Measurements from ENCODE around the gene PER2. TPM values are rescaled to one million over a fixed set of nuclear protein-coding genes. Genes with fewer than 3 reads are reported as not detected.
A peak's percentile ranks its signal among the peaks of the same experiment; 100 is the strongest.

The PER2 gene
- total RNA-seq, 2 experiments from 2014 or later = 17.4 to 17.6 TPM

- no peak for TF ChIP-seq CTCF (IDR thresholded peaks at IDR 0.05)
- H3K4me1 Mint-ChIP-seq (ENCODE audit: low read depth) = no peaks in the 10 kb centered on the region
- intact Hi-C loops (cut with micrococcal nuclease) = no loop called here
- no peak overlapping the region for H3K4me3 Mint-ChIP-seq
- DNase-seq (no peak), ATAC-seq (no peak)
- H3K27me3 Mint-ChIP-seq = no peaks in the 10 kb centered on the region
- no peak overlapping the region for H3K27ac Mint-ChIP-seq
- H3K9me3 Mint-ChIP-seq = no peaks in the 10 kb centered on the region
- H3K36me3 Mint-ChIP-seq (ENCODE audit: low read depth) = peaks cover 12% of the 10 kb centered on the region
- POLR2A ChIA-PET = no interaction called here
- CTCF ChIA-PET = no interaction called here
These were observed 29.1 kb downstream of the PER2 start for GRCh38 chr2:238259061-238260020.

DNA sequence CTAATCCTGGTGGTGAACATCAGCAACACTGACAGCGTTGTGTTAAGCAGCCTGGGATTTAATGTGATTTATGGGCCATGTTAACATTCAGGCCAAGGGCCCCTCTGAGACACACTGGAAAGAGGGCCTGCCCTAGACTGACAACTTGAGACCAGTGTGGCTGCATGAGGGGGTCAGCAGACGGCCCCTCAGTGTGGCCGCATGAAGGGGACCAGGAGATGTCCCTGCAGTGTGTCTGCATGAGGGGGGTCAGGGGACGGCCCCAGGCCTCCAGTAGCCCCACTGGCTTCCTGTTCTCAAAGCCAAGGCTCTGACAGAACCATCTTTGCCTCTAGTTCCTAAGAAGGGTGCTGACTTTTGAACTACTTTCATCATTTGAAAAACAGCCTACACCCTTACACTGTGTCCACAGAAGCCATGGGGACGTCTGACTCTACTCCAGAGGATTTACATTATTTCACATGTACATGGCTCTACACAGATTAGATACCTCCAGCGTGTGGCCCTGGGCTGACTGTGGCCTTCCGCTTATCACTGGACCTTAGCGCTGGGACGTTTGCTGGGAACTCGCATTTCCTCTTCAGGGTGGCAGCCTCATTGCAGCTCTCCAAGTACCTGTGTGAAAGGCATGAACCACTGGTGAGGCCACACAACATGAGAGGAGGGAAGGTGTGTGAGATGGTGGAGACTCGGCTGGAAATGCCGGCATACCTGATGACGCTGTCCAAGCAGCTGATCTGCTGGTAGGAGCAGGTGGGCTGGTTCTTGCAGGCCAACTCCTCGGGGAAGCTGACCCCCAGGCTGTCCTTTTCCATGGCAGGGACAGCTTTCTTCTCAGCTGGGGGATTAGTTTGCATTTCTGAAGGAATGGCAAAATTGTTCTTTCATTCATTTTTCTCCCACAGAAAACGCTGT, 30.4 kb downstream of the PER2 start:
- intact Hi-C loops (cut with micrococcal nuclease) = no loop called here
- H3K9me3 Mint-ChIP-seq = no peaks in the 10 kb centered on the region
- POLR2A ChIA-PET = no interaction called here
- no peak for TF ChIP-seq CTCF (IDR thresholded peaks at IDR 0.05)
- peaks cover 9% of the 10 kb centered on the region for H3K36me3 Mint-ChIP-seq (ENCODE audit: low read depth)
- no peaks in the 10 kb centered on the region for H3K4me1 Mint-ChIP-seq (ENCODE audit: low read depth)
- no peak for ATAC-seq
- no peak for DNase-seq
- H3K27me3 Mint-ChIP-seq = no peaks in the 10 kb centered on the region
- H3K27ac Mint-ChIP-seq = no peak overlapping the region
- no peak overlapping the region for H3K4me3 Mint-ChIP-seq
- CTCF ChIA-PET = interaction anchor here (1.3 kb wide), 1 partner anchor 27 kb away, joined by 3 read pairs; no protein-coding TSS in a partner anchor

DNA sequence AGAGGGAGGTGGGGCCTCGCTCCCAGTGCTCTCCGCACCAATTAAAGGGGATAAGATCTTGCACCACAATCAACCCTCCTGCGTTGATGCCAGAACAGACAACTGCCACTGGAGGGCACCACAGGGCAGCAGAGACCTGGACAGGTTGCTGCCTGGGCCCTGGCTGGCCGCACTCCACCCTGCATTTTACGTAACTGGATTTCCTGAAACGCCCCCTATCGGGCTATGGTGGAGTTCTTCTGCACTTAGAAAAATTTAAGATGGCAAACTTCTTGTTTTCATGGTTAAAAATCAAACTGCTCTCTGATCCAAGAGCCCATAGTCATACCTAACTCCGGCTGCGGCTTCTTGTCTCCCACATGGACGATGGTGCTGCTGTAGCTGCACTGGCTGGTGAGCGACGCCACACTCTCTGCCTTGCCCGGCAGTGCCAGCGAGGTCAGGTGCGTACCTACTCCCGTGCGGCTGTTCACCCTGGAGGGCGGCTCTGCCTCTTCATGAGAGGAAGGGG, 31.8 kb downstream of the PER2 start:
- Mint-ChIP-seq H3K4me3 (no peak overlapping the region), H3K27ac (no peak overlapping the region), H3K36me3 (ENCODE audit: low read depth) (peaks cover 12% of the 10 kb centered on the region), H3K4me1 (ENCODE audit: low read depth) (no peaks in the 10 kb centered on the region), H3K9me3 (no peaks in the 10 kb centered on the region), H3K27me3 (no peaks in the 10 kb centered on the region)
- ChIA-PET POLR2A (no interaction called here), CTCF (interaction anchor here (1.2 to 1.3 kb wide), 2 partner anchors 25 to 29 kb away, joined by 3 read pairs; no protein-coding TSS in a partner anchor)
- peak; percentile 88 for TF ChIP-seq CTCF (IDR thresholded peaks at IDR 0.05)
- peak; percentile 86 for DNase-seq
- intact Hi-C loops (cut with micrococcal nuclease) = no loop called here
- ATAC-seq = peak; percentile 97

- no peak overlapping the region for H3K27ac Mint-ChIP-seq
- ChIA-PET CTCF (interaction anchor here (0.7 to 3.8 kb wide), 4 partner anchors 7 to 31 kb away, joined by 3 to 19 read pairs (median 3); partner anchors contain the start of gene HES6), POLR2A (no interaction called here)
- TF ChIP-seq CTCF (IDR thresholded peaks at IDR 0.05) = no peak
- no peaks in the 10 kb centered on the region for H3K27me3 Mint-ChIP-seq
- H3K36me3 Mint-ChIP-seq (ENCODE audit: low read depth) = peaks cover 13% of the 10 kb centered on the region
- H3K9me3 Mint-ChIP-seq = no peaks in the 10 kb centered on the region
- intact Hi-C loops (cut with micrococcal nuclease) = no loop called here
- ATAC-seq (no peak), DNase-seq (no peak)
- H3K4me3 Mint-ChIP-seq = no peak overlapping the region
- H3K4me1 Mint-ChIP-seq (ENCODE audit: low read depth) = no peaks in the 10 kb centered on the region
These were observed 32.3 kb downstream of the PER2 start for GRCh38 chr2:238256111-238256510.
